COLO829 (cell line): ENCODE data around the gene ZNF281.
"Not testable (repeated sequence)": the region's sequence is repeated elsewhere in the genome, so short reads cannot be mapped to it uniquely, and the experiment has no call there.

ENCODE experiments used
- DNase-seq: peaks from one replicate; pipeline ENCODE4 v3.0.0; 2012; ENCODE audit warnings: low spot score

Gene ZNF281

DNA sequence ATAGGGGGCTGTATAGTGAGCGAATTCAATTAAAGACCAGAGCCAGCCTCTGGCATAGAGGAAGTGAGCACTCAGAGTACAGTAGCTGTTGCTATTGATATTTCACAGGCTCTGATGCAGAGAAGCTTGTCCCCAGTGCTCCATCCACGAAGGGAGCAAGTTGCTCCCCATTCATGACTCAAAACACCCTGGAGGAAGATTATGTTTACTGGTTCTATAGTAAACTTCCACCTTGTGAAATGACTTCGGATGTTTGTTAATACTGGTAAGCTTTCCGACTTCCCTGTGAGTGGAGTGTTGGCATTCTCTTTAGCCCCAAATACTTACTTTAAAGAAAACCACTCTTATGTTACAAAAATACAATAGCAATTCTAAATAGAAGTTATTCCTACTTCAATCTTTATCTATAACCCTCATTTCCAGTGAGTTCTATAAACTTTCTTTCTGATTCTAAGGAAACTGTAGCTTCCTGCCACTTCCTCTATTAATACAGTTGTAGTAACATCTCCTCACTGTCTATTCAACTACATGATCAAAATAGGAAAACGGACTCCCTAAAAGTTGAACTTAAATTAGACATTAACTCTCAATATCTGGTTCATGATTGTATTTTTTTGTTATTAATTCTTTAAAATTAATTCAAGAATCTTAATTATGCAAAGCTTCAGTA lies 46.4 kb downstream of the ZNF281 start:
- no peak for DNase-seq

DNA sequence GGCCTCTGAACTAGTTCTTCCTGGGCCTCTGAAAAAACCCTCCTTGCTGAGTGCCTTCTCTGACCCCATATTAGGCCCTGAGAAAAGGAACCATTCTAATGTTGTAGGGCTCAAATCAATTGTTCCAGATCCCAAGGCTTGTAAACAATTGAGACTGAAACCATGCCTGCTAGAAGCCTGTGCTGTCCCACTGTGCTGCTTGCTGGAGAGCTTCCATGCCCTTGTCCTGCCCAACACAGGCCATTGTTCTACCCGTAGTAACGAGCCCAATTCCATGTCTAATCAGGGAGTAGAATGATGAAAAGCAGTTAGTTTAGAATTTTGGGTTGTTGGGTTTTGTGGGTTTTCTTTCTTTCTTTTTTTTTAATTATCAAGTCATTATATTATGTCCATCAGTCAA lies 47.4 kb downstream of the ZNF281 start:
- DNase-seq = no peak

DNA sequence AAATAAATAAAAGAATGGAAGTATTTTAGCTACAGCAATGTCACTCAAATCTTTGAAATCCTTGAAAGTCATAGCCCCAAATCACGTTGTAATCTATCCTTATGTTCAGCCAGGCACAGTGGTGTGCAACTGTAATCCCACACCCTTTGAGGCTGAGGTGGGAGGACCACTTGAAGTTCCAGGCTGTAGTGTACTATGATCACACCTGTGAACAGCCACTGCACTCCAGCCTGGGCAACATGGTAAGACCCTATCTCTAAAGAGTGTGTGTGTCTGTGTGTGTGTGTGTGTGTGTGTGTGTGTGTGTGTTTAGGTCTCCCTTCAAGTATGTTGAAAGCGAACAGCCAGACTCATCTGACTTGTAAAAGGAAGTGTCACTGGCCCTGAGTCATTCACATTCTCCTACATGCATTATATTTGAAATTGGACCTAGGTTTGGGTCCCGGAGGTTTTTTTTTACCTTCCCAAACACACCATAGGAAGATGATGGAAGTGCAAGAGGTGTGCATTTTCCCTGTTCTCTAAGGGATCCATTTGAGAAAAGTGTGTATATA lies 50.1 kb downstream of the ZNF281 start:
- no peak for DNase-seq

DNA sequence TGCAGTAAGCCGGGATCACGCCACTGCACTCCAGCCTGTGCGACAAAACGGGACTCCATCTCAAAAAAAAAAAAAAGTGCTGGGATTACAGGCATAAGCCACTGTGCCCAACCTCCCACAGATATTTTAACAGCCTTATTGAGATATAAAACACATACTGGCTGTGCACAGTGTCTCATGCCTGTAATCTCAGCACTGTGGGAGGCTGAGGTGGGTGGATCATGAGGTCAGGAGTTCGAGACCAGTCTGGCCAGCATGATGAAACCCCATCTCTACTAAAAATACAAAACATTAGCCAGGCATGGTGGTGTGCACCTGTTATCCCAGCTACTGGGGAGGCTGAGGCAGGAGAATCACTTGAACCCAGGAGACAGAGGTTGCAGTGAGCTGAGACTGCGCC lies 51.9 kb downstream of the ZNF281 start:
- DNase-seq = not testable (repeated sequence)

DNA sequence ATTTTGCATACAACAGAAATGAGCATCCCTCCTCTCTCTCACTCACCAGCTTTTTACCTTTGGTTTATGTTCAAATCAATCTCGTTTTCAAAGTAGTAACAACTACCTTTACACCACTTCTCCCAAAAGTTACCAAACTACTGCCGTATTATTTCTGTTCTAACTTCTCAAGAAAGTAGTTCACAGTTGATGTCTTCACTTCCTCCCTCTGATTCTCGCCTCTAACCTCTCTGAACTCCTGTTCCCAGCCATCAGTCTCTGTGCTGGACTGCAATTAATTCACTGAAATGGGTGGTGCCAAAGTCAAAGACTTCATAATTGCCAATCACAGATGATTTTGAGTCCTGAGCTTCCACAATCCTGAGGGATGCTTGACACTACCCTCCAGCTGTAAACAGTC lies 54.0 kb downstream of the ZNF281 start:
- no peak for DNase-seq
